ENCODE results near the gene NRF1. TPM values are rescaled to one million over a fixed set of nuclear protein-coding genes. Genes with fewer than 3 reads are reported as not detected.

Gene NRF1
- total RNA-seq, 2 donors from 2014 or later = 15.6 to 21.7 TPM

DNA sequence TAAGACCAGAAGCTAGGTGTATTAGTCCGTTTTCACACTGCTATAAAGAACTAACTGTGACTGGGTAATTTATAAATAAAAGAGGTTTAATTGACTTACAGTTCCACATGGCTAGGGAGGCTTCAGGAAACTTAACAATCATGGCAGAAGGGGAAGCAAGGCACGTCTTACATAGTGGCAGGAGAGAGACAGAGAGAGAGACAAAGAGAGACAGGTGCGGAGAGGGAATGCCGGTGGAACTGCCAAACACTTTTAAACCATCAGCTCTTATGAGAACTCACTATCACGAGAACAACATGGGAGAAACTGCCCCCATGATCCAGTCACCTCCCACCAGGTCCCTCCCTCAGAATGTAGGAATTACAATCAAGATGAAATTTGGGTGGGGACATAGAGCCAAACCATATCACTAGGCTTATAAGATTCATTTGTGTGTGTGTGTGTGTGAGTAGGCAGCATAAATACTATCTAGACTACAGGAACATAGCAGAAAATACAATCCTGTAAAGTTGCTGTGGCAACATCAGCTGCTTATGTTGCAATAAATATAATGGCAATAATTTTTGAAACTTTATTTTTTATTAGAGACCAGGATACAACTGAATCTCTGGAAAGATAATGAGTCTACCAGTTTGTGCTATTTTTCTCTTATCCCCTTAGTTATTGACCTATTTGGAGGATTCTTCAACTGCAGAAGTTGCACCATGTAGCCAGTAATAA is 77.1 kb downstream of the NRF1 start:
- Mint-ChIP-seq H3K9me3 (no peaks in the 10 kb centered on the region), H3K27ac (no peak overlapping the region), H3K36me3 (peaks cover 0 to 4% of the 10 kb centered on the region in 2 donors)
- no peak for DNase-seq (ENCODE audit: low spot score in 2 of 2)
- no peak for ATAC-seq

DNA sequence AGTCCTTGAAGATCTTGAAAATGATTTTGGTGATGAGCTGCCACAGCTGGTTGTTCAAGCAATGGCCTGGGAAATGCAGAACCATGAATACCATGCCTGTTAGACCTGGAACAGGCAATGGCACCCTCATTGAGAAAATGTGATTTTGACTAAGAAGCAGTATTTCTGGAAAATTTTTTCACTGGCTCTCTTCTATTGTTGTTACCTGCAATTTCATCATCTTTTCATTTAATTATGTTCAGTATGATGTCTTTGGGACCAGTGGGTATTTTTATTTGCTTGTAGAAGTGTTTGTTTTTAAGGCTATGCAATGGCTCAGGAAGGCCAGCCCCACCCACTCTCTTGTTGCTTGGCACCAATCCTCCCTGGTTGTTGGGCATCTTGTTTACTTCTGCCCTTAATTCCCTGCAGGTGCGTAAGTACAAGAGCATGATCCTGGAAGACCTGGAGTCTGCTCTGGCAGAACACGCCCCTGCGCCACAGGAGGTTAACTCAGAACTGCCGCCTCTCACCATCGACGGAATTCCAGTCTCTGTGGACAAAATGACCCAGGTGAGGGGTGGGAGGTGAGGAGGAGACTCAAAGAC is 78.6 kb downstream of the NRF1 start:
- ATAC-seq (no peak), DNase-seq (ENCODE audit: low spot score in 2 of 2) (no peak)
- Mint-ChIP-seq H3K9me3 (no peaks in the 10 kb centered on the region), H3K36me3 (peaks cover 0 to 4% of the 10 kb centered on the region in 2 donors), H3K27ac (no peak overlapping the region)

GRCh38 chr7:129690701-129691100 is 79.2 kb downstream of the NRF1 start:
- peaks cover 0 to 4% of the 10 kb centered on the region in 2 donors for H3K36me3 Mint-ChIP-seq
- no peaks in the 10 kb centered on the region for H3K9me3 Mint-ChIP-seq
- ATAC-seq (no peak), DNase-seq (ENCODE audit: low spot score in 2 of 2) (no peak)
- no peak overlapping the region for H3K27ac Mint-ChIP-seq

DNA sequence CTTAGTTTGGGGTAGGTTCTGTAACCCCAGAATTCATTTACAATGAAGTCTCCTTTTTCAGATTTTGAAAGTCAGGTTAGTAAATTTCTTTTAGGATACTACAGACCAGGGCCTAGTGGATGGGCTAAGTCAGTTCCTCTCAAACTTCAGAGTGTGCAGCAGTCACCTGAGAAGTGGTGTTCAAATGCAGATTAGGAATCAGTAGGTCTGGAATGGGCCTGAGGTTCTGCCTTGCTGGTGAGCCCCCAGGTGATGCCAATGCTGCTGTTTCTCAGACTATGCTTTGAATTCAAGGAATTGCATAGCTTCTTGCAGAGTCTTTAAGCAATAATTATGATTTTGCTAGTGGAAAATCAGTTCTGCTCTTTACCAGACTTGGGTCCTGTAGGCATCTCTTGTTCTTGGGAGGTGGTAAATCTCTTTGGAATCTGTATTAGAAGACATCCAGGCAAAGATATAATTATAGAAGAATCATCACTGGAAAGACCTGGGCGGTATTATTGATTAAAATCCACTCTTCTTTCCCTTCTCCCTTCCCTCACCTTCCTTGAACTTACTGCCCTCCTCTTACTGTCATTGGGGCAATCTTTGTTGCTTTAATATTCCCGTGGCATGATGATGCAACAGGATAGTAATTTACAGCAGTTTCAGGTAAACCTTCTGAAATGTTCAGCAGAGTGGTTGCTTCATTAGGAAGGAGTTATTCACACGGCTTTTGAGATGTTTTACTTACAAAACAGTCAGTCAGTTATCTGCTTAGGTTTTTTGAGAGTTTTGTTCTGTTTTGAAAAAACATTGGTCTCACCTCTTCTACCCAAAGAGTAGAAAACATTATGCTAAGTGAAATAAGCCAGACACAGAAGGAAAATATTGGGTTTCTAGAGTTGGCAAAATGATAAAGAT is 87.2 kb downstream of the NRF1 start:
- peak overlapping the region; percentile 54 to 87 for H3K27ac Mint-ChIP-seq
- ATAC-seq = peak in 1 of 2 donors; percentile 61
- no peak for DNase-seq (ENCODE audit: low spot score in 2 of 2)
- no peaks in the 10 kb centered on the region for H3K36me3 Mint-ChIP-seq
- no peaks in the 10 kb centered on the region for H3K9me3 Mint-ChIP-seq

DNA sequence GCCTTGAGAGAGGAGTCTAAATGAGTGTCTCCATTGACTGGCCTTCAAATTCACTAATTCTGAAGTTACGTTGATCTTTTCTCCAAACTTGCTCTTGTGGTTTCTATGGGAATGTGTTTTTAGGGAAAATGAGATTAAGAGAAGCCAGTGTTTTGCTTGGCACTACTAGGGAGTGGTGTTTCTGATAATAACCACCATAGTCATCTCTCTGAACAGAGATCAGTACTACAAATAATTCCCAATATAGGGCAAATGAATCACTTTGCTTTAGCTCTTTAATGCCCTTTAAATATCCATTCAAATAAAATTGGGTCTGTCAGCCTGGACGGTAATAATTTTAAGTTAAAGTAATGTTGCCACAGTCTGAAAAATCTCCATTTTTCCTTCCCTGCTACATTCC is 90.8 kb downstream of the NRF1 start:
- Mint-ChIP-seq H3K36me3 (no peaks in the 10 kb centered on the region), H3K9me3 (no peaks in the 10 kb centered on the region), H3K27ac (no peak overlapping the region)
- no peak for DNase-seq (ENCODE audit: low spot score in 2 of 2)
- no peak for ATAC-seq

GRCh38 chr7:129702761-129703338 is 91.3 kb downstream of the NRF1 start:
- H3K27ac Mint-ChIP-seq = no peak overlapping the region
- ATAC-seq = no peak
- no peaks in the 10 kb centered on the region for H3K9me3 Mint-ChIP-seq
- DNase-seq (ENCODE audit: low spot score in 2 of 2) = no peak
- no peaks in the 10 kb centered on the region for H3K36me3 Mint-ChIP-seq

GRCh38 chr7:129703751-129704150 is 92.2 kb downstream of the NRF1 start:
- Mint-ChIP-seq H3K36me3 (no peaks in the 10 kb centered on the region), H3K27ac (no peak overlapping the region), H3K9me3 (no peaks in the 10 kb centered on the region)
- no peak for DNase-seq (ENCODE audit: low spot score in 2 of 2)
- no peak for ATAC-seq

GRCh38 chr7:129707910-129708499 is 96.5 kb downstream of the NRF1 start:
- ATAC-seq = no peak

DNA sequence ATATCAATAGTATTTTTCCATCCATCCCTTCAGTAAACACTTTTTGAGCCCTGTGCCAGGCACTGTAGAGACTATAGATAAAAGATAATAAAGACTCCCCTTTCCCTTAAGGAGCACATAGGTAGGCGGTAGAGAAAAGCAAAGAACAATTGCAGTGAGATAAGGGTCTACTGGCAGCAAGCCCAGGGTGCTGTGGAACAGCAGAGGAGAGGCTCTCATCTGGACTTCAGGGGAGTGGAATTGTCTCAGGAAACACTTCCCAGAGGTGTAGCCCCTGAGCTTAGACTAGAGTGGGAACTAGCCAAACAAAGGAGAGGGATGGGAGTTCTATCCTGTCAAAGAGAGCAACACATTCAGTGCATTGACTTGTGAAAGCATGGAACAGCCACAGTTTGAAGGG is 102.0 kb downstream of the NRF1 start:
- ATAC-seq (no peak), DNase-seq (ENCODE audit: low spot score in 2 of 2) (no peak)
- peaks cover 0 to 6% of the 10 kb centered on the region in 2 donors for H3K36me3 Mint-ChIP-seq
- H3K9me3 Mint-ChIP-seq = no peaks in the 10 kb centered on the region
- peak overlapping the region in 1 of 2 donors; percentile 40 for H3K27ac Mint-ChIP-seq

More at GRCh38 chr7:129707910-129708499, 96.5 kb downstream of the NRF1 start:
- Mint-ChIP-seq H3K27ac (no peak overlapping the region), H3K36me3 (peaks cover 0 to 6% of the 10 kb centered on the region in 2 donors), H3K9me3 (no peaks in the 10 kb centered on the region)
- DNase-seq (ENCODE audit: low spot score in 2 of 2) = no peak

GRCh38 chr7:129714514-129715063 is 103.1 kb downstream of the NRF1 start:
- ATAC-seq (no peak), DNase-seq (ENCODE audit: low spot score in 2 of 2) (no peak)
- Mint-ChIP-seq H3K9me3 (no peaks in the 10 kb centered on the region), H3K27ac (peak overlapping the region in 1 of 2 donors; percentile 30), H3K36me3 (peaks cover 0 to 6% of the 10 kb centered on the region in 2 donors)

DNA sequence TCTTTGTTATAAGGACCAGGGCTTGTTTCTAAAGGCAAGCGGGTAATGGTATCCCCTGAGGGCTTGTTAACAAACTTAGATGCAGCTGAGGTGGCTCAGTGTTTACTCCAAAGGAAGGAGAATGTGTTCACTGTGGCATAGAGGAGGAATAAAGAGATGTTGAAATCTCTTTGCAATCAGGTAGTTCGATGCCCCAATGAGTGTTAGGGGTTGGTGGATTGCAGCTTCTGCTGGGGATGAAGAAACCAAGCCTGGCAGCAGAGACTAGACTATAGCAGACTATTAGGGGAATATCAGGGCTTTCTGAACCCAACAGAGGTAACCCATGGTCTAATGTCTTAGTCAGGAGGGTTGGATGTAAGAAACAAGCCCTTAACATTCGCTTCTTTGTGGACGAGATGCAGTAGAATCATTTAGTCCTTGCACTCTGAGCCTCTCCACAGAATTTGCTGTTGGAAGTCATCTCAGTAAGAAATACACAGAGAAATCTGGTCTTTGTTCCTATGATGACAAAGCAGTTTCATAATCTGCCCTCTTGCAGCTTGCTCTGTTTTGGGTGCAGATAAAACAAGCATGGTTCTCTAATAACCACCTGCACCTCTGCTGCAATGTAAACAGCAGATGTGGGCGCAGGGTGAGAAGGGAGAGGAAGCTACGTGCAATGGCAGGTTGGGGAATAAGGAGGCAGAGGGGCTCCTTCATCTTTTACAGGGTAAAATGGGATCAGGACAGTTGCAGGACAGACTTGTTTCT is 108.6 kb downstream of the NRF1 start:
- peaks cover 0 to 4% of the 10 kb centered on the region in 2 donors for H3K36me3 Mint-ChIP-seq
- ATAC-seq = no peak
- no peak for DNase-seq (ENCODE audit: low spot score in 2 of 2)
- H3K9me3 Mint-ChIP-seq = no peaks in the 10 kb centered on the region
- H3K27ac Mint-ChIP-seq = peak overlapping the region; percentile 39 to 75

DNA sequence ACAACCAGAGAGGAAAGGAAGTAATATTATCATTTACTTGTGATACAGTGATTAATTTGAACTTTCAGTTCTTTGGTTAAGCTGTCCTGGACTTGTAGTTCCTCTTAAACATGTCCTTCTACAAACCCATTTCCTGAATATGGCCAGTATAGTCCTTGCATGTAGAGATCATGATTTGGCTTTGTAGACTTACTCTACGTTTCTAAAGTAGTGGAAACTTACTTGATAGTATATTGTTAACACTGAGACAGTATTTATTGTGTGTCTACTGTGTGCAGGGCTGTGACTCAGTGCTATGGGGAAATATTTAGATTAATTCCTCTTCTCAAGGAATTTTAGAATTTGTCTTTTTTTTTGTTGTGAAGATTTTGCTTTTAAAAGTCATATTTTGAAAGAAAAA is 109.5 kb downstream of the NRF1 start:
- no peak for DNase-seq (ENCODE audit: low spot score in 2 of 2)
- no peak overlapping the region for H3K27ac Mint-ChIP-seq
- no peaks in the 10 kb centered on the region for H3K9me3 Mint-ChIP-seq
- no peak for ATAC-seq
- H3K36me3 Mint-ChIP-seq = peaks cover 0 to 4% of the 10 kb centered on the region in 2 donors

- Mint-ChIP-seq H3K27ac (no peak overlapping the region), H3K9me3 (no peaks in the 10 kb centered on the region), H3K36me3 (peaks cover 6 to 10% of the 10 kb centered on the region in 2 donors)
- ATAC-seq (no peak), DNase-seq (ENCODE audit: low spot score in 2 of 2) (no peak)
Measured at GRCh38 chr7:129723679-129724078, 112.2 kb downstream of the NRF1 start.

DNA sequence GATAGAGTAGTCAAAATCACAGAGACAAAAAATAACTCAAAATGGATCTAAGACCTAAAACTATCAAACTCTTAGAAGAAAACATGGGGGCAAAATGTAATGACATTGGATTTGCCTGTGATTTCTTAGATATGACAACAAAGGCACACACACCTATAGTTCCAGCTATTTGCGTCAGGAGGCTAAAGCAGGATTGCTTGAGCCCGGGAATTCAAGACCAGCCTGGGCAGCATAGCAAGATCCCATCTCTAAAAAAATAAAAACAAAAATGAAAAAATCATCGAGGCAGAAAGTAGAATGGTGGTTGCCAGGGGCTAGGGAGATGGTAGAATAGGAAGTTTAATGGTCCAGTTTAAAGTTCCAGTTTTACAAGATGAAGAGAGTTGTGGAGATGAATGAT is 113.3 kb downstream of the NRF1 start:
- peaks cover 6 to 10% of the 10 kb centered on the region in 2 donors for H3K36me3 Mint-ChIP-seq
- DNase-seq (ENCODE audit: low spot score in 2 of 2) (no peak), ATAC-seq (no peak)
- H3K9me3 Mint-ChIP-seq = no peaks in the 10 kb centered on the region
- no peak overlapping the region for H3K27ac Mint-ChIP-seq

GRCh38 chr7:129728875-129729467 is 117.5 kb downstream of the NRF1 start:
- H3K9me3 Mint-ChIP-seq = no peaks in the 10 kb centered on the region
- peaks cover 6 to 10% of the 10 kb centered on the region in 2 donors for H3K36me3 Mint-ChIP-seq
- no peak overlapping the region for H3K27ac Mint-ChIP-seq
- DNase-seq (ENCODE audit: low spot score in 2 of 2) (no peak), ATAC-seq (no peak)

Measured in activated naive CD4-positive, alpha-beta T cell treated with anti-CD3 and anti-CD28 coated beads, Interleukin-2, amount 50 U/mL, for 72 hours (primary cell).